HCT116 (cell line): ENCODE results near the gene MTF2.

Experiments used
- CEBPB ChIP-seq: IDR thresholded peaks from 2 replicates; pipeline ENCODE4 v1.6.1; 2012; ENCODE audit warnings: low read depth
- EZH2 ChIP-seq: fragments of 200-600 bp; sonication (generic); IDR thresholded peaks from 2 replicates; pipeline ENCODE4 v1.6.1; 2017; ENCODE audit warnings: antibody characterized with exemption, mixed run types
- EZH2phosphoT487 ChIP-seq: fragments of 200-600 bp; IDR thresholded peaks from 2 replicates; pipeline ENCODE4 v1.6.1; 2018; ENCODE audit warnings: antibody characterized with exemption, borderline replicate concordance
- FOSL1 ChIP-seq: IDR thresholded peaks from 2 replicates; pipeline ENCODE4 v1.6.1; 2012; ENCODE audit warnings: low read depth
- POLR2A ChIP-seq: IDR thresholded peaks from 2 replicates; pipeline ENCODE4 v1.7.0; 2011; ENCODE audit warnings: borderline replicate concordance; ENCODE audit not compliant: insufficient read depth, insufficient read length; ENCODE audit errors: extremely low read depth
- POLR2AphosphoS5 ChIP-seq: IDR thresholded peaks from 2 replicates; pipeline ENCODE4 v1.6.1; 2011; ENCODE audit warnings: mild to moderate bottlenecking, low read depth, low read length, moderate library complexity
- RAD21 ChIP-seq: IDR thresholded peaks from 2 replicates; pipeline ENCODE4 v1.6.1; 2012; ENCODE audit warnings: low read depth, mild to moderate bottlenecking
- SIN3A ChIP-seq: IDR thresholded peaks from 2 replicates; pipeline ENCODE4 v1.6.1; 2012; ENCODE audit warnings: low read depth
- SP1 ChIP-seq: IDR thresholded peaks from 2 replicates; pipeline ENCODE4 v1.6.1; 2012; ENCODE audit warnings: low read depth
- TCF7L2 ChIP-seq: IDR thresholded peaks from 2 replicates; pipeline ENCODE4 v1.7.0; 2011; ENCODE audit warnings: borderline replicate concordance, inconsistent platforms; ENCODE audit not compliant: insufficient read depth, insufficient read length; ENCODE audit errors: extremely low read depth
- YY1 ChIP-seq: IDR thresholded peaks from 2 replicates; pipeline ENCODE4 v1.6.1; 2011; ENCODE audit warnings: low read length, low read depth, moderate library complexity, mild to moderate bottlenecking; ENCODE audit not compliant: insufficient replicate concordance; ENCODE audit errors: extremely low read depth
- TF ChIP-seq, protein P1 (sequence below), 3 experiments: fragments of 200-600 bp in 1 of 3; sonication (generic) in 1 of 3; IDR thresholded peaks in 2 of 3; conservative IDR thresholded peaks in 1 of 3; 2 replicates each; pipeline ENCODE4 v1.5.1; 2012 to 2017; ENCODE audit warnings: low read depth in 2 of 3, low read length in 2 of 3, antibody characterized with exemption in 1 of 3, borderline replicate concordance in 1 of 3, control low read depth in 1 of 3, mild to moderate bottlenecking in 1 of 3, mixed read lengths in 1 of 3, mixed run types in 1 of 3, moderate library complexity in 1 of 3; ENCODE audit not compliant: insufficient read depth in 1 of 3
- TF ChIP-seq, protein P2 (sequence below): IDR thresholded peaks from 2 replicates; pipeline ENCODE4 v1.6.1; 2012
- TF ChIP-seq, protein P3 (sequence below): IDR thresholded peaks from 2 replicates; pipeline ENCODE4 v1.6.1; 2012

DNA sequence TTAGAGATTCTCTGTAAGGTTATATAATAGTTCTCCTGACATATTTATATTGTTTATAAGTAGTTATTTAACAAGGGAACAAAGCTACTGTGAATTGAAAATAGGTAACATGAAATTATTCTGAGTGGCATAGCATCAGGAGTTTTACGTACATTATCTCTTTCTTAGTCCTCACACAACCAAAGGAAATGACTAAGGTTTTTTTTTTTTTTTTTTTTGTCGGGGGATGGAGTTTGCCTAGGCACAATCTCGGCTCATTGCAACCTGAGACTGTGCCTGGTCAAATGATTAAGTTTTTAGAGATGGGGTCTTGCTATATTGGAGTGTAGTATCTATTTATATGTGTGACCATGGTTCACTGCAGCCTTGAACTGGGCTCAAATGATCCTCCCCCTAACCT, 76.3 kb downstream of the MTF2 start:
- TF ChIP-seq POLR2A (no peak), SIN3A (no peak), RAD21 (no peak), EZH2phosphoT487 (no peak), YY1 (no peak), EZH2 (no peak), POLR2AphosphoS5 (no peak), CEBPB (no peak), TCF7L2 (no peak), FOSL1 (no peak), SP1 (no peak)
- TF ChIP-seq, protein P1, sequence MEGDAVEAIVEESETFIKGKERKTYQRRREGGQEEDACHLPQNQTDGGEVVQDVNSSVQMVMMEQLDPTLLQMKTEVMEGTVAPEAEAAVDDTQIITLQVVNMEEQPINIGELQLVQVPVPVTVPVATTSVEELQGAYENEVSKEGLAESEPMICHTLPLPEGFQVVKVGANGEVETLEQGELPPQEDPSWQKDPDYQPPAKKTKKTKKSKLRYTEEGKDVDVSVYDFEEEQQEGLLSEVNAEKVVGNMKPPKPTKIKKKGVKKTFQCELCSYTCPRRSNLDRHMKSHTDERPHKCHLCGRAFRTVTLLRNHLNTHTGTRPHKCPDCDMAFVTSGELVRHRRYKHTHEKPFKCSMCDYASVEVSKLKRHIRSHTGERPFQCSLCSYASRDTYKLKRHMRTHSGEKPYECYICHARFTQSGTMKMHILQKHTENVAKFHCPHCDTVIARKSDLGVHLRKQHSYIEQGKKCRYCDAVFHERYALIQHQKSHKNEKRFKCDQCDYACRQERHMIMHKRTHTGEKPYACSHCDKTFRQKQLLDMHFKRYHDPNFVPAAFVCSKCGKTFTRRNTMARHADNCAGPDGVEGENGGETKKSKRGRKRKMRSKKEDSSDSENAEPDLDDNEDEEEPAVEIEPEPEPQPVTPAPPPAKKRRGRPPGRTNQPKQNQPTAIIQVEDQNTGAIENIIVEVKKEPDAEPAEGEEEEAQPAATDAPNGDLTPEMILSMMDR (IDR thresholded peaks at IDR 0.05 in 2 of 3, conservative IDR thresholded peaks at IDR 0.05 in 1 of 3; ENCODE audit: borderline replicate concordance in 1 of 3, insufficient read depth in 1 of 3, low read depth in 2 of 3, low read length in 2 of 3) = no peak
- TF ChIP-seq, protein P2, sequence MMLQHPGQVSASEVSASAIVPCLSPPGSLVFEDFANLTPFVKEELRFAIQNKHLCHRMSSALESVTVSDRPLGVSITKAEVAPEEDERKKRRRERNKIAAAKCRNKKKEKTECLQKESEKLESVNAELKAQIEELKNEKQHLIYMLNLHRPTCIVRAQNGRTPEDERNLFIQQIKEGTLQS = no peak
- TF ChIP-seq, protein P3, sequence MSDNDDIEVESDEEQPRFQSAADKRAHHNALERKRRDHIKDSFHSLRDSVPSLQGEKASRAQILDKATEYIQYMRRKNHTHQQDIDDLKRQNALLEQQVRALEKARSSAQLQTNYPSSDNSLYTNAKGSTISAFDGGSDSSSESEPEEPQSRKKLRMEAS = no peak
